PFSK-1 (cell line): Measurements from ENCODE around the gene TRIM5.

Source experiments
- POLR2AphosphoS5 ChIP-seq: IDR thresholded peaks from 2 replicates; pipeline ENCODE4 v1.6.1; 2012; ENCODE audit warnings: low read depth, mild to moderate bottlenecking, control low read depth, low read length, moderate library complexity
- SIN3A ChIP-seq: IDR thresholded peaks from 2 replicates; pipeline ENCODE4 v1.6.1; 2012; ENCODE audit warnings: mild to moderate bottlenecking, low read length, moderate library complexity, borderline replicate concordance; ENCODE audit not compliant: insufficient read depth
- TAF1 ChIP-seq: IDR thresholded peaks from 2 replicates; pipeline ENCODE4 v1.6.1; 2012; ENCODE audit warnings: low read length, control low read depth, borderline replicate concordance; ENCODE audit not compliant: insufficient read depth
- TF ChIP-seq, protein P1 (sequence below), 2 experiments: IDR thresholded peaks; 2 replicates each; pipeline versions ENCODE4 v1.6.1 to v1.8.0; 2011 to 2012; ENCODE audit warnings: low read depth in 2 of 2, low read length in 2 of 2, control low read depth in 1 of 2, inconsistent platforms in 1 of 2, mild to moderate bottlenecking in 1 of 2, moderate library complexity in 1 of 2; ENCODE audit not compliant: insufficient read depth in 1 of 2

DNA sequence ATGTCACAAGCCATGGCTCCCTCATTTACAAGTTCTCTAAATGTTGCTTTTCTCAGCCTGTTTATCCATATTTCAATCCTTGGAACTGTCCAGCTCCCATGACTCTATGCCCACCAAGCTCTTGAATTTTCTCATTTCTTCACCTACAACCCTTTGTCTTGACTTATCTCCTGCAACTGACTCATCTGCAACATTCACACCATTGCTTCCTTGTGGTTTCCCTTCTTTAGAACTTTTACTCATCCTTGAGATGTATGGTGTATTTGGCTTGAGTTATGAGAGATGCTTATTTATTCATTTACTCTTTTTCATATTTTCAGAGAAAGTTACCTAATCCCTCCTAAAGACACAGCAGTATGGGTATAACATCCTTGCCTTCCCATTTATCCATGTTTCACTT lies 41.3 kb downstream of the TRIM5 start:
- TF ChIP-seq SIN3A (no peak), POLR2AphosphoS5 (no peak), TAF1 (no peak)
- TF ChIP-seq, protein P1, sequence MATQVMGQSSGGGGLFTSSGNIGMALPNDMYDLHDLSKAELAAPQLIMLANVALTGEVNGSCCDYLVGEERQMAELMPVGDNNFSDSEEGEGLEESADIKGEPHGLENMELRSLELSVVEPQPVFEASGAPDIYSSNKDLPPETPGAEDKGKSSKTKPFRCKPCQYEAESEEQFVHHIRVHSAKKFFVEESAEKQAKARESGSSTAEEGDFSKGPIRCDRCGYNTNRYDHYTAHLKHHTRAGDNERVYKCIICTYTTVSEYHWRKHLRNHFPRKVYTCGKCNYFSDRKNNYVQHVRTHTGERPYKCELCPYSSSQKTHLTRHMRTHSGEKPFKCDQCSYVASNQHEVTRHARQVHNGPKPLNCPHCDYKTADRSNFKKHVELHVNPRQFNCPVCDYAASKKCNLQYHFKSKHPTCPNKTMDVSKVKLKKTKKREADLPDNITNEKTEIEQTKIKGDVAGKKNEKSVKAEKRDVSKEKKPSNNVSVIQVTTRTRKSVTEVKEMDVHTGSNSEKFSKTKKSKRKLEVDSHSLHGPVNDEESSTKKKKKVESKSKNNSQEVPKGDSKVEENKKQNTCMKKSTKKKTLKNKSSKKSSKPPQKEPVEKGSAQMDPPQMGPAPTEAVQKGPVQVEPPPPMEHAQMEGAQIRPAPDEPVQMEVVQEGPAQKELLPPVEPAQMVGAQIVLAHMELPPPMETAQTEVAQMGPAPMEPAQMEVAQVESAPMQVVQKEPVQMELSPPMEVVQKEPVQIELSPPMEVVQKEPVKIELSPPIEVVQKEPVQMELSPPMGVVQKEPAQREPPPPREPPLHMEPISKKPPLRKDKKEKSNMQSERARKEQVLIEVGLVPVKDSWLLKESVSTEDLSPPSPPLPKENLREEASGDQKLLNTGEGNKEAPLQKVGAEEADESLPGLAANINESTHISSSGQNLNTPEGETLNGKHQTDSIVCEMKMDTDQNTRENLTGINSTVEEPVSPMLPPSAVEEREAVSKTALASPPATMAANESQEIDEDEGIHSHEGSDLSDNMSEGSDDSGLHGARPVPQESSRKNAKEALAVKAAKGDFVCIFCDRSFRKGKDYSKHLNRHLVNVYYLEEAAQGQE (IDR thresholded peaks at IDR 0.05; ENCODE audit: insufficient read depth in 1 of 2, low read depth in 2 of 2, low read length in 2 of 2) = no peak
